ENCODE measurements around the gene SBK3.

GRCh38 chr19:55581145-55581822 is 35.9 kb upstream of the SBK3 start:
- TF ChIP-seq CTCF (conservative IDR thresholded peaks at IDR 0.05; ENCODE audit: low read length) (no peak), EZH2phosphoT487 (IDR thresholded peaks at IDR 0.05; ENCODE audit: borderline replicate concordance, low read depth, low read length) (no peak)
